Mesenchymal stem cell (in vitro differentiated cells and primary cell): ENCODE results near the gene PASK.

Experiments
- DNase-seq: peaks from one replicate; pipeline ENCODE4 v3.0.0-alpha.2; 2013
- H2AFZ ChIP-seq: one replicate; pipeline ENCODE4 v1.6.1; 2013; ENCODE audit warnings: low read depth, mild to moderate bottlenecking, control low read depth, inconsistent platforms, low read length, moderate library complexity
- H2AK5ac ChIP-seq: 2 replicates; pipeline ENCODE4 v1.6.1; 2013; ENCODE audit warnings: low read length, moderate library complexity, mild to moderate bottlenecking, inconsistent platforms; ENCODE audit not compliant: severe bottlenecking
- H2BK120ac ChIP-seq: one replicate; pipeline ENCODE4 v1.6.1; 2013; ENCODE audit warnings: low read depth, mild to moderate bottlenecking, inconsistent platforms, low read length, moderate library complexity
- H2BK12ac ChIP-seq, 2 experiments: one replicate each; pipeline ENCODE4 v1.6.1; 2013; ENCODE audit warnings: inconsistent platforms in 2 of 2, low read length in 2 of 2, mild to moderate bottlenecking in 2 of 2, moderate library complexity in 2 of 2, control low read depth in 1 of 2
- H2BK15ac ChIP-seq: one replicate; pipeline ENCODE4 v1.6.1; 2013; ENCODE audit warnings: mild to moderate bottlenecking, low read depth, inconsistent platforms; ENCODE audit not compliant: poor library complexity, severe bottlenecking
- H2BK5ac ChIP-seq: 2 replicates; pipeline ENCODE4 v1.6.1; 2013; ENCODE audit warnings: low read depth, mild to moderate bottlenecking, low read length, control low read depth, inconsistent platforms; ENCODE audit not compliant: poor library complexity, severe bottlenecking
- H3K14ac ChIP-seq, 2 experiments: one replicate each; pipeline ENCODE4 v1.6.1; 2013; ENCODE audit warnings: inconsistent platforms in 2 of 2, low read length in 2 of 2, control low read depth in 1 of 2, mild to moderate bottlenecking in 1 of 2, moderate library complexity in 1 of 2
- H3K18ac ChIP-seq, 2 experiments: one replicate each; pipeline ENCODE4 v1.6.1; 2013; ENCODE audit warnings: inconsistent platforms in 2 of 2, low read length in 2 of 2, control low read depth in 1 of 2, low read depth in 1 of 2, mild to moderate bottlenecking in 1 of 2
- H3K23ac ChIP-seq, 2 experiments: one replicate each; pipeline ENCODE4 v1.6.1; 2013; ENCODE audit warnings: inconsistent platforms in 2 of 2, low read length in 2 of 2, mild to moderate bottlenecking in 2 of 2, moderate library complexity in 2 of 2, control low read depth in 1 of 2
- H3K27ac ChIP-seq: 2 replicates; pipeline ENCODE4 v1.5.1; 2013; ENCODE audit warnings: mild to moderate bottlenecking, moderate library complexity, low read length, control low read depth, inconsistent platforms; ENCODE audit not compliant: poor library complexity, severe bottlenecking
- H3K27me3 ChIP-seq, 2 experiments: 2 replicates each; pipeline versions ENCODE4 v1.6.1 to v1.7.0; 2013; ENCODE audit warnings: low read length in 2 of 2, mild to moderate bottlenecking in 2 of 2, moderate library complexity in 2 of 2, control low read depth in 1 of 2, inconsistent platforms in 1 of 2; ENCODE audit not compliant: control insufficient read depth in 1 of 2, insufficient read depth in 1 of 2
- H3K36me3 ChIP-seq, 2 experiments: 2 replicates each; pipeline versions ENCODE4 v1.6.1 to v1.7.0; 2013; ENCODE audit warnings: low read length in 2 of 2, control low read depth in 1 of 2, inconsistent platforms in 1 of 2, low read depth in 1 of 2, mild to moderate bottlenecking in 1 of 2; ENCODE audit not compliant: insufficient read depth in 2 of 2, control insufficient read depth in 1 of 2
- H3K4ac ChIP-seq, 2 experiments: one replicate each; pipeline ENCODE4 v1.6.1; 2013; ENCODE audit warnings: inconsistent platforms in 2 of 2, low read length in 2 of 2, mild to moderate bottlenecking in 2 of 2, moderate library complexity in 2 of 2, control low read depth in 1 of 2, low read depth in 1 of 2
- H3K4me1 ChIP-seq: 2 replicates; pipeline ENCODE4 v1.6.1; 2013; ENCODE audit warnings: low read depth, low read length, control low read depth; ENCODE audit not compliant: control insufficient read depth, insufficient read depth
- H3K4me2 ChIP-seq: 2 replicates; pipeline ENCODE4 v1.6.1; 2013; ENCODE audit warnings: low read length, mild to moderate bottlenecking, inconsistent platforms; ENCODE audit not compliant: poor library complexity, severe bottlenecking
- H3K4me3 ChIP-seq, 2 experiments: 2 replicates each; pipeline versions ENCODE4 v1.5.1 to v1.7.0; 2013; ENCODE audit warnings: low read length in 2 of 2, mild to moderate bottlenecking in 2 of 2, control low read depth in 1 of 2, low read depth in 1 of 2; ENCODE audit not compliant: insufficient read depth in 1 of 2
- H3K79me1 ChIP-seq: replicated peaks from 2 replicates; pipeline ENCODE4 v1.6.1; 2013; ENCODE audit warnings: mild to moderate bottlenecking, control low read depth, low read length, inconsistent platforms; ENCODE audit not compliant: poor library complexity, severe bottlenecking
- H3K9ac ChIP-seq: 2 replicates; pipeline ENCODE4 v1.7.0; 2013; ENCODE audit warnings: mild to moderate bottlenecking, low read length, moderate library complexity
- H3K9me3 ChIP-seq: 2 replicates; pipeline ENCODE4 v1.7.0; 2013; ENCODE audit warnings: mild to moderate bottlenecking, low read length; ENCODE audit not compliant: control insufficient read depth
- H4K8ac ChIP-seq: one replicate; pipeline ENCODE4 v1.6.1; 2013; ENCODE audit warnings: inconsistent platforms, mild to moderate bottlenecking, low read length, moderate library complexity
- H4K91ac ChIP-seq: one replicate; pipeline ENCODE4 v1.6.1; 2013; ENCODE audit warnings: mild to moderate bottlenecking, low read length, inconsistent platforms
- WGBS: methylation state at CpG from one replicate; pipeline ENCODE4 v1.1.7; 2013; ENCODE audit warnings: mixed read lengths; 5-methylcytosine and 5-hydroxymethylcytosine counted together

PASK gene

DNA sequence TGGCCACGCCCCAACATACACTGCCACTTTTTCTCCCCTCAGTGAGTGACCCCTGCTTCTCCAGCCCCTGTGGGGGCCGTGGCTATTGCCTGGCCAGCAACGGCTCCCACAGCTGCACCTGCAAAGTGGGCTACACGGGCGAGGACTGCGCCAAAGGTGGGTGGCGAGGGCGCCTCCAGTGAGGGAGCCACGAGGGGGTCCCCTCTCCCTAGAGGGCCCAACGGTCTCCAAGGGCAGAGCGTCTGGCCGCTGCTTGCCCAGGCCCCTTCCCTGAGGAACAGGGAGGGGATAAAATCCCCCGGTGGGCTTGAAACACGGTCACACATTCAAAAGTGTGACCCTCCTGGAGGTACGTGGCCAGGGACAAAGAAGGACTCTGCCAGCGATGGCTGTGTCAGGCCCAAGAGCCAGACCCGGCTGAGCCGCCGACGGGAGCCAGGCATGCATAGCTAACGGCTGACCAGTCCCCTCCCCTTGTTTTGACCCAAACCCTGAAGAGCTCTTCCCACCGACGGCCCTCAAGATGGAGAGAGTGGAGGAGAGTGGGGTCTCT, 84.4 kb downstream of the PASK start:
- Histone ChIP-seq H3K4me3 (no peak overlapping the region), H4K91ac (no peak overlapping the region), H3K4me1 (peaks cover 8% of the 10 kb centered on the region), H3K27me3 (peaks cover 0 to 37% of the 10 kb centered on the region in 2 experiments), H3K9me3 (no peaks in the 10 kb centered on the region), H4K8ac (no peak overlapping the region), H3K36me3 (peaks cover 0 to 92% of the 10 kb centered on the region in 2 experiments), H2AFZ (no peak overlapping the region), H3K18ac (no peak overlapping the region), H3K23ac (peak overlapping the region in 1 of 2 experiments; percentile 60), H3K27ac (no peak overlapping the region), H2BK5ac (no peak overlapping the region), H2BK120ac (no peak overlapping the region), H3K14ac (peak overlapping the region in 1 of 2 experiments; percentile 59), H3K4ac (no peak overlapping the region), H3K9ac (no peak overlapping the region), H2BK12ac (no peak overlapping the region), H2BK15ac (no peak overlapping the region), H3K79me1 (no peaks in the 10 kb centered on the region), H3K4me2 (no peak overlapping the region), H2AK5ac (no peak overlapping the region)
- no peak for DNase-seq
- 90% methylated on average over 22 of the region's 23 CpGs for WGBS

DNA sequence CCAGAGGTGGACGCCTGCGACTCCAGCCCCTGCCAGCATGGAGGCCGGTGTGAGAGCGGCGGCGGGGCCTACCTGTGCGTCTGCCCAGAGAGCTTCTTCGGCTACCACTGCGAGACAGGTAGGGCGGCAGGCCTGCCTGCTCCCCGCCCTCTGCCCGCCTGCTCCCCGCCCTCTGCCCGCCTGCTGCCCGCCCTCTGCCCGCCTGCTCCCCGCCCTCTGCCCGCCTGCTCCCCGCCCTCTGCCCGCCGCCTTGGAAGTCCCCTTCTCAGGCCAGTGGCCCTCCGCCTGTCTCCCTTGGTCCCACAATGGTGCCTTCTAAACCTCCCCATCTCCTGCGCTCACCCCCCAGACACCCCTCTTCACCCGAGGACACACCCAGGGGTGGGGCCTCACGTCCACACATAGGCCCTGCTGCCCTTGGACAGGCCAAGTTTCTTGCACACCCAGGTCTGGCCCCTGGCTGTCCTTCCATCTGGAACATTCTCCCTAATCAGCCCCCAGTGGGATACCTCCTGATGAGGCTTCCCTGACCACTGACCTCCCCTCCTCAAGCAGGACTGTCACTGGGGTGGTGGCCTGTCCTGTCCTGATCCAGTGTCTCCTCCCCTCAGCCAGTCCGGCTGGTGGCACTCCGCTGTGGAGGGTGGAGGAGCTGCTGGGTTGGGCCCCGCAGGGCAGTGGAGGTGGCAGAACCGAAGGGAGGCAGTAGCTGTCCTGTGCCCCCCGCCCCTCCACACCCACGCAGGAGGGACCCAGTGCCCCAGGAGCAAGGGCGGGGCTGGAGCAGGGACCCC, 85.1 kb downstream of the PASK start:
- no peak for DNase-seq
- no peak overlapping the region for H2BK120ac ChIP-seq
- 37% methylated on average over 31 of the region's 32 CpGs for WGBS

DNA sequence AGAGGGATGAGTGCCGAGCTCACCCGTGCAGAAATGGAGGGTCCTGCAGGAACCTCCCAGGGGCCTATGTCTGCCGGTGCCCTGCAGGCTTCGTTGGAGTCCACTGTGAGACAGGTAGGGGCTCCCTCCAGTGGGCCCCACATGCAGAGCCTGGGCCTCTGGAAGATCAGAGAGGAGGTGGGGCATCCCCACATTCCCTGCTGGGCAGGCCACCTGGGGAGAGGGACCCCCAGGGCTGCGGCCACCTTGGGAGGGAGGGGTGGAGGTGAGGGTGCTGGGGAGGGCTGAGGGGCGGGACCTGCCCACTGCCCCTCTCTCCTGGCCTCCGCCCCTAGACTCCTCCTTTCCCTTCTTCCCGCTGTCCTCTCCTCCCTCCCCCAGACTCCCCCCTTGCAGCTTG, 85.7 kb downstream of the PASK start:
- Histone ChIP-seq H3K9ac (no peak overlapping the region), H3K36me3 (peaks cover 0 to 91% of the 10 kb centered on the region in 2 experiments), H3K4me2 (no peak overlapping the region), H3K4me1 (peaks cover 8% of the 10 kb centered on the region), H3K14ac (no peak overlapping the region), H2AFZ (no peak overlapping the region), H3K79me1 (no peaks in the 10 kb centered on the region), H3K18ac (no peak overlapping the region), H4K8ac (no peak overlapping the region), H3K4me3 (no peak overlapping the region), H4K91ac (no peak overlapping the region), H2BK120ac (no peak overlapping the region), H3K27ac (no peak overlapping the region), H2BK5ac (no peak overlapping the region), H3K27me3 (peaks cover 0 to 34% of the 10 kb centered on the region in 2 experiments), H3K23ac (no peak overlapping the region), H2AK5ac (no peak overlapping the region), H2BK12ac (no peak overlapping the region), H3K9me3 (no peaks in the 10 kb centered on the region), H3K4ac (no peak overlapping the region), H2BK15ac (no peak overlapping the region)
- 50% methylated on average over 4 of the region's 8 CpGs for WGBS
- DNase-seq: no peak

More for the DNA sequence above, 85.1 kb downstream of the PASK start:
- no peaks in the 10 kb centered on the region for H3K9me3 ChIP-seq
- peaks cover 8% of the 10 kb centered on the region for H3K4me1 ChIP-seq
- H2BK15ac ChIP-seq: no peak overlapping the region
- no peak overlapping the region for H4K8ac ChIP-seq
- H3K4me3 ChIP-seq: no peak overlapping the region
- H2BK5ac ChIP-seq: no peak overlapping the region
- H2BK12ac ChIP-seq: peak overlapping the region in 1 of 2 experiments; percentile 30
- H3K4ac ChIP-seq: no peak overlapping the region
- H3K27me3 ChIP-seq: peaks cover 0 to 37% of the 10 kb centered on the region in 2 experiments
- no peak overlapping the region for H2AK5ac ChIP-seq
- no peak overlapping the region for H3K23ac ChIP-seq
- no peak overlapping the region for H3K4me2 ChIP-seq
- H3K18ac ChIP-seq: peak overlapping the region in 1 of 2 experiments; percentile 43
- no peak overlapping the region for H3K27ac ChIP-seq
- peak overlapping the region in 1 of 2 experiments; percentile 59 for H3K14ac ChIP-seq
- H4K91ac ChIP-seq: no peak overlapping the region
- H3K79me1 ChIP-seq: no peaks in the 10 kb centered on the region
- no peak overlapping the region for H3K9ac ChIP-seq
- H3K36me3 ChIP-seq: peaks cover 0 to 92% of the 10 kb centered on the region in 2 experiments
- no peak overlapping the region for H2AFZ ChIP-seq

DNA sequence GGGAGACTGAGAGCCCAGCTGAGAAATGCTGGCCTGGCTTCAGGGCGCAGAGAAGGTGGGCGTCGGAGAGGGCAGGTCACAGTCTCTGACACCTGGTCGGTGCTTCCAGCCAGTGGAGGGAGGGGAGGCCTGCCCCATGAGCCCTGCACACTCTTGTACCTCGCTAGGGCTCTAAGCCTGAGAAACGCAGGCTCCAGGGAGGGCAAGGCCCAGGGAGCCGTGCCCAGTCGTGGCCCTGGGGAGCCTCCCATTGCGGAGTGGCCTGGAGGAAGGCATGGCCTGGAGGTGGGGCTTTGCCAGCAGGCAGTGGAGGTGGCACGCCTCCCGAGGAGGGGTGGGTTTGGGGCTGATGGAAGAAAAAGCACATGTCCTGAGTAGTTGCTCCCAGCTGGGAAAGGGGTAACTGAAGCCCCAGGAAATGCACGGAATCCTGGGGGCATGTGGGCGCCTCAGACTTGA, 86.2 kb downstream of the PASK start:
- Histone ChIP-seq H3K27me3 (peaks cover 0 to 31% of the 10 kb centered on the region in 2 experiments), H3K4ac (no peak overlapping the region), H2AK5ac (no peak overlapping the region), H2BK15ac (no peak overlapping the region), H3K27ac (no peak overlapping the region), H4K91ac (no peak overlapping the region), H3K18ac (no peak overlapping the region), H3K9me3 (no peaks in the 10 kb centered on the region), H2BK5ac (no peak overlapping the region), H2BK12ac (no peak overlapping the region), H3K79me1 (no peaks in the 10 kb centered on the region), H3K23ac (no peak overlapping the region), H3K36me3 (peaks cover 0 to 90% of the 10 kb centered on the region in 2 experiments), H3K9ac (no peak overlapping the region), H4K8ac (no peak overlapping the region), H3K4me2 (no peak overlapping the region), H3K4me3 (no peak overlapping the region), H3K4me1 (peaks cover 8% of the 10 kb centered on the region), H2AFZ (no peak overlapping the region), H3K14ac (no peak overlapping the region), H2BK120ac (no peak overlapping the region)
- no peak for DNase-seq
- WGBS: 71% methylated on average over 13 of the region's 13 CpGs
